Amygdala (tissue), 56 donors: Measurements from ENCODE around the gene RAD54L2.
"Not testable (repeated sequence)": the region's sequence is repeated elsewhere in the genome, so short reads cannot be mapped to it uniquely, and the experiment has no call there.

Experiments
- DNase-seq, 56 donors: peaks; one replicate each; lab custom pipeline; 2025; lab: John Stamatoyannopoulos, UW

RAD54L2 gene, protein sequence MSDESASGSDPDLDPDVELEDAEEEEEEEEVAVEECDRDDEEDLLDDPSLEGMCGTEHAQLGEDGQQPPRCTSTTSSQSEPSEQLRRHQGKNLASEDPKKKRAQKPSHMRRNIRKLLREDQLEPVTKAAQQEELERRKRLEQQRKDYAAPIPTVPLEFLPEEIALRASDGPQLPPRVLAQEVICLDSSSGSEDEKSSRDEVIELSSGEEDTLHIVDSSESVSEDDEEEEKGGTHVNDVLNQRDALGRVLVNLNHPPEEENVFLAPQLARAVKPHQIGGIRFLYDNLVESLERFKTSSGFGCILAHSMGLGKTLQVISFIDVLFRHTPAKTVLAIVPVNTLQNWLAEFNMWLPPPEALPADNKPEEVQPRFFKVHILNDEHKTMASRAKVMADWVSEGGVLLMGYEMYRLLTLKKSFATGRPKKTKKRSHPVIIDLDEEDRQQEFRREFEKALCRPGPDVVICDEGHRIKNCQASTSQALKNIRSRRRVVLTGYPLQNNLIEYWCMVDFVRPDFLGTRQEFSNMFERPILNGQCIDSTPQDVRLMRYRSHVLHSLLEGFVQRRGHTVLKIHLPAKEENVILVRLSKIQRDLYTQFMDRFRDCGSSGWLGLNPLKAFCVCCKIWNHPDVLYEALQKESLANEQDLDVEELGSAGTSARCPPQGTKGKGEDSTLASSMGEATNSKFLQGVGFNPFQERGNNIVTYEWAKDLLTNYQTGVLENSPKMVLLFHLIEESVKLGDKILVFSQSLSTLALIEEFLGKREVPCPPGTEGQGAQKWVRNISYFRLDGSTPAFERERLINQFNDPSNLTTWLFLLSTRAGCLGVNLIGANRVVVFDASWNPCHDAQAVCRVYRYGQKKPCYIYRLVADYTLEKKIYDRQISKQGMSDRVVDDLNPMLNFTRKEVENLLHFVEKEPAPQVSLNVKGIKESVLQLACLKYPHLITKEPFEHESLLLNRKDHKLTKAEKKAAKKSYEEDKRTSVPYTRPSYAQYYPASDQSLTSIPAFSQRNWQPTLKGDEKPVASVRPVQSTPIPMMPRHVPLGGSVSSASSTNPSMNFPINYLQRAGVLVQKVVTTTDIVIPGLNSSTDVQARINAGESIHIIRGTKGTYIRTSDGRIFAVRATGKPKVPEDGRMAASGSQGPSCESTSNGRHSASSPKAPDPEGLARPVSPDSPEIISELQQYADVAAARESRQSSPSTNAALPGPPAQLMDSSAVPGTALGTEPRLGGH (N-terminal part only)

GRCh38 chr3:51538459-51539290 lies at the start of gene RAD54L2:
RAD54L2 (plus strand) TSS chr3:51538719; CDS start chr3:51590421, 51,702 bp downstream.
- peak in 54 of 56 donors; percentile 12 to 86 (median 64) for DNase-seq

DNA sequence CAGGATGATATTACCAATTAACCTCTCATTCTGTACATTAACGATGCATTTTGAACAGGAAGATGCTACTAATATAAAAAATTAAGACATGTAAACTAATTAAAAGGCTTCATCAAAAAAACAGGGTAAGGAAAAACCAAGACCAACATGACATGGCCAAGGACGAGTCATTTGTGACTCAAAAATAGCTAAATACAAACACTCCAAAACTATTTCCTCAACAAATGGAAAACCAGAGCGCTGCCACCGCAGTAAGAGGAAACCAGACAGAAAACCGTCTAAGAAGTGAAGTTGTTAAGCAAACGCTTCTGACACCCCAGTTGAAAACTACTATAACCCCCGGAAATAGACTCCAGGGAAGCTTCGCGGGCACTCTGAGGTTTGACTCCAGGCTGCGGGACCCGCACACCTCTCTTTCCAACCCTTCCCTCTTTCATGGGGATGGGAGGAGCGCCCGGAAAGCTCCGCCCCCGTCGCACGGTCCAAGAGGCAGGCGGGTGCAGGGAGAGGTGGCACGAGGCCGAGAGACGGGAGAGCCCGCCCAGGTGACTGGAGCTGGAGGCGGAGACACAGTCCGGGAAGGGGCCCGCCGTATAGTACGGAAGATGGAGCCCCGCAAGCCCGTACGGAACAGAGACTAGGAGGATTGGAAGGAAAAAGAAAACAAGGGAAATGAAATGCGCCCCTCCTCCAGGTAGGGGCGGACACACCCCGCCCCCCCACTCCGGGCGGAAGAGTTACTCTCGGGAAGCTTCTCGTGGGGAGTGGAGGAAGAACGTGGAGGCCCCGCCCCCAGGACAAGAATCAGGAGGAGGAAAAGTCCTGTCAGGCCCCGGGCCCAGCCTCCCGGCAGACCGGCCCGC lies 39.4 kb upstream of the RAD54L2 start:
- peak; percentile 30 to 89 (median 80) for DNase-seq

GRCh38 chr3:51500632-51501131 lies 37.8 kb upstream of the RAD54L2 start:
- peak in 5 of 56 donors; percentile 2 to 26 (median 17) for DNase-seq

- DNase-seq: peak in 53 of 56 donors; percentile 10 to 87 (median 55)
Measured at GRCh38 chr3:51501833-51502561, 36.5 kb upstream of the RAD54L2 start.

- DNase-seq: no peak
Measured at GRCh38 chr3:51502562-51502910, 36.0 kb upstream of the RAD54L2 start.

GRCh38 chr3:51503007-51503406 lies 35.5 kb upstream of the RAD54L2 start:
- no peak for DNase-seq

- DNase-seq: no peak
Measured at GRCh38 chr3:51508255-51508654, 30.3 kb upstream of the RAD54L2 start.

GRCh38 chr3:51510996-51511395 lies 27.5 kb upstream of the RAD54L2 start:
- no peak for DNase-seq

GRCh38 chr3:51514210-51514609 lies 24.3 kb upstream of the RAD54L2 start:
- no peak for DNase-seq

DNA sequence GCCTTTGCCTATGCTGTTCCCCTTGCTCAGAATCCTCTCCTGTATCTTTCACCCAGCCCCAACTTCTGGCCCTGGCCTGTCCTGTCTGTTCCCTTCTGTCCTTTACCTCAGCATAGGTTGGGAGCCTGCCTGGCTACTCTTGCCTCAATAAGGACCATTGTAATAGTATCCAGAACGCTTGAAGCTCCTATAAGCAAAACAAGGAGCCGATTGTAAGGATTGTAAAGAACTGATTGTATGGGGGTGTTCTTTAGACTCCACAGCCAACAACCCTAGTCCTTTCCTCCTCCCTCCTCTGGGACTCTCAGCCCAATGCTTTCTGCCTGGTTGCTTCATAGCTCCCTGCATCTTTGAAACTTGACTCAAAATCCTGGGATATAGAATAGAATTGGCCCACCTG lies 18.7 kb upstream of the RAD54L2 start:
- DNase-seq: no peak

DNA sequence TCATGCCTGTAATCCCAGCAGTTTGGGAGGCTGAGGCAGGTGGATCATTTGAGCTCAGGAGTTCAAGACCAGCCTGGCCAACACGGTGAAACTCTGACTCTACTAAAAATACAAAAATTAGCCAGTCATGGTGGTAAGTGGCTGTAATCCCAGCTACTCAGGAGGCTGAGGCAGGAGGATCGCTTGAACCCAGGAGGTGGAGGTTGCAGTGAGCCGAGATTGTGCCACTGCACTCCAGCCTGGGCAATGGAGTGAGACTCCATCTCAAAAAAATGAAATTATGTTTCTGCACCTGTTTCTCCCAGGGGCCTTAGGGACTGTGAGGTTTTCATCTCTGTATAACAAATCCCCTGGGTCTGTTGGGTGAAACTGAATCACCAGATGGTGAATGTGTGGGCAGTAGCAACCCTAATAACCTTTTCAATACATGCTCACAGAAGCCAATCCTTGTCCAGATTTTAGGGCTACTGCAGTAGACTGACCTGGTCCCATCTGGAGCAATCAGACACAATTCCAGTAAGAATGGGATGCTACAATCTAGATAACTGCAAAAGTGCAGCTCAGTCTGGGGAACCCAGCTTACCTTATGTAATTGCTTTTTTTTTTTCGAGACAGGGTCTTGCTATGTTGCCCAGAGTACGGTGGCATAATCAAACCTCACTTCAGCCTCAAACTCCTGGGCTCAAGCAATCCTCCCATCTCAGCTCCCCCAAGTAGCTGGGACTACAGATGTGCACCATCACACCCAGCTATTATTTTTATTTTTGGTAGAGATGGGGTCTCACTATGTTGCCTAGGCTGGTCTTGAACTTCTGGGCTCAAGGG lies 17.4 kb upstream of the RAD54L2 start:
- DNase-seq: not testable (repeated sequence)

- DNase-seq: no peak
Measured at GRCh38 chr3:51522273-51522962, 16.1 kb upstream of the RAD54L2 start.

DNA sequence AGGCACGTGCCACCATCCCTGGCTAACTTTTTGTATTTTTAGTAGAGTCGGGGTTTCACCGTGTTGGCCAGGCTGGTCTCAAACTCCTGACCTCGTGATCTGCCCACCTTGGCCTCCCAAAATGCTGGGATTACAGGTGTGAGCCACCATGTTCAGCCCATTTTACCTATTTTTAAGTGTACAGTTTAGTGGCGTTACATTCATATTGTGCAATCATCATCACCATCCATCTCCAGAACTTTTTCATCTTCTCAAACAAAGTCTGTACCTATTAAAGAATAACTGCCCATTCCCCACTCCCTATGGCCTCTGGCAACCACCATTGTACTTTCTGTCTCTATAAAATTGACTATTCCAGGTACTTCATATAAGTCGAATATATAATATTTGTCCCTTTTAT lies 13.6 kb upstream of the RAD54L2 start:
- DNase-seq: not testable (repeated sequence)

DNA sequence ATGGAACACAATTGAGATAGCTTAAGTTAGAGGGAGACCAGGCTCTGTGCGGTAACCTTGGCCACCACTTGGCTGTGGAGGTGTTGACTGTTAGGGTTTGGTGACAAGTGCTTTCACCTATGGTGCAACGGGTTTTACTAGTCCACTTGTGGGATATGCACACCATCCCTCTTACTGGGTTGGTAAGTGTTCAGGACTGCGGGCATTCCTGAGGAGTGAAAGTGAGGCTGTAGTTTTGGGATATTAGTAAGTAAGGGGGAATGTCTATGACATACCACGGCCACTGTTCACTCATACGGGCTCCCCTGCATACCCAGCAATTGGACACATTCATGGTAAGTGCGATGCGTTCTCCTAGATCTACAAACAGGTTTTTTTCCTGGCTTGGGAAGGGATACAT lies 8.0 kb upstream of the RAD54L2 start:
- DNase-seq: no peak

DNA sequence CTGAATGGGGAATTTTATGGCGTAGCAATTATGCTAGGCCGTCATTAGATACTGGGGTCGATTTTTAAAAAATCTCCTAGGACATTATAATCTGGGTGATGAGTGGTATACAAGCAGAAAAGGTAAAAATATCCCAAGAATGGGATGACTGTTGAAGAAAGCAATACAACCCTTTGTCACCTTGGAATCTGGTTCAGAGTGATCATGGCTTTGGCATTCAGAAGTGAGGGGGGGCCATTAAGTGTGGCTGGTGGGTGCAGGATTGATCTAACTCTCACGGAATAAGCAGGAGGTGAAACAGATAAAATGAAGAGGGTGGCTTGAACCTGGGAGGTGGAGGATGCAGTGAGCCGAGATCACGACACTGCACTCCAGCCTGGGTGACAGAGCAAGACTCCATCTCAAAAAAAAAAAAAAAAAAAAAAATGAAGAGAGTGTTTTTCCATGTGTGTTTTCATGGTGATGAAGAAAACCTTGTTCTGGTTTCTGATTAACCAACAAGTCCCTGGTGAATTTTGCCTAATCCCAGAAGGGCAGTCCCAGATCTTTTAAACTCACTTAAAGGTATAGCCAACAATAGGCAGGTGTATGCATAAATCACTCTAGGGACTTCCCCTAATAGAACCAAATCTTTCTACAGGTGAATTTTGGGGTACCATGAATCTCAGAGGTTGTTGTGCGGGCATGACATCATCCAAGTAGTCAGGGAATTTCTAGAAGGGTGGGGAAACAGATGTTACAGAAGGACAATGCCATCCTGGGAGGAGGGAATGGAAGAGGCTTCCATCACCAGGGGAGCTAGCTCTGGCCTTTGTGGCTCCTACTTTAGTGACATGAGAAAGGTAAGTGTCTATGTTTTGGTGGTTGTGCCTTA lies 3.1 kb upstream of the RAD54L2 start:
- no peak for DNase-seq
